ENCODE data around the gene INSIG1. TPM values are rescaled to one million over a fixed set of nuclear protein-coding genes. Genes with fewer than 3 reads are reported as not detected.

INSIG1 gene
- total RNA-seq, 1 experiment from 2014 or later: 54.7 TPM

DNA sequence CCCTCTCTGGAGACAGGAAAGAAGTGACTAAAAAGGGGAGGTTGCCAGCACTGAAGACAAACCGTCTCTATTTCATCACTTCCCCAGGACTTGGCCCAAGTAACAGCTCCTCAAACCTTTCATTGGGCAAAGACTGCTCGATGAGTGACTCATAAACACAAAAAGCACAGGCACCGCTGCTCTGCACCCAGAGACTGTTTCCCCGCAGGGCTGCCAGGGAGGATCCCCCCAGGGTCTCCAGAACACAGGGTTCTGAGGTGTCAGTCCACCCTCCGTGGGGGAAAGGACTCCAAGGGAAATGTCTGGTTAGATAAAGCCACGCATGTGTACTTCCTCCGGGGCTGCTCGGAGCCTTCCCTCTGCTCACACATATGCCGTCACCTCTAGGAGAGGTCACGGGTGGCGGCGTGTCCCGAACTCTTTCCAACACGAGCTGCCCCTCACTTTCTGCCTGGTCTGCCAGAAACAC lies 59.9 kb downstream of the INSIG1 start (continued):
- no peak for TF ChIP-seq ZBTB33 (IDR thresholded peaks at IDR 0.05; ENCODE audit: extremely low read depth, insufficient replicate concordance, low read length)

DNA sequence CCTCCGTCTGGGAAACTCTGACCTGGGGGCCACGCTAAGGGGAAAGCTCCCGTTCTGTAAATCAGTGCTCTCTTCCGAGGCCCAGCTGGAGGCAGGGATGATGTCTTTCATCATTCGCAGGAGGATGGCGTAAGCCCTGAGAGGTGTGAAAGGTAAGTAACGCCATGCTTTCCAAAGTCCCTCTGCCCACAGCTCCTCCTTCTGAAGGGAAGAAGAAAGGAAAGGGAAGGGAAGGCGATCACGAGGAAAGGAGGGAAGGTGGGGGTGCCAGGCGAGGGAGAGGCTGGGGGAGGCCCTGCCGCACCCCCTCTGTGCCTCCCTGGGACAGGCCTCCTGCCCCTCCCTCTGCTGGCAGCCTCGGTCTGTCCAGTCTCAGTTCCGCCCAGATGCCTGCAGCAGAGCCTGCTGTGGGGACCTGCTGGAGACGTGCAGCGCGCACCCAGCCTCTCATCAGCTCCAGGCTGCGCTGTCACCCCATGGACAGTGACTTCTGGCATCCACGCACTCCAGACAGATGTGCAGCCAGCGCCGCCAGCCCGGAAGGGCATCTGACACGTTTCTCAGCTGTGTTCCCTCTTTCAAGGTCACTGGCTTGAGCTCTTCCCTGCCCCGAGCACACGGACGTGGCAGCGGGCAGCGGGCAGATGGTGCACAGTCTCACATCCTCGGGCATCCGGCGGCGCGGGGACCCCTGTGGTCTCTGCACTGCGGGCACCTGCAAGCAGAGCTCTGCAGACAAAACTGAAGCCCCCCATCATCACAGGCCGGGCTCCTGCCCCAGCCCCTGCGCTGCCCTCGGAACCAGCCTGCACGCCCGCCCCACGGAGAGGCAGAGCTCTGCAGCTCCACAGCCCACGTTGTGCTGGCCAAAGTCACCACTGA lies 60.6 kb downstream of the INSIG1 start:
- H3K4me1 ChIP-seq (ENCODE audit: control insufficient read depth in 1 of 2, insufficient read depth in 2 of 2, low read length in 2 of 2): no peaks in the 10 kb centered on the region
- intact Hi-C loops (cut with micrococcal nuclease): no loop called here
- H4K20me1 ChIP-seq (ENCODE audit: insufficient read depth): no peaks in the 10 kb centered on the region
- H3K4me3 ChIP-seq (replicated peaks in 1 of 2; ENCODE audit: low read depth in 1 of 2, low read length in 2 of 2): no peak overlapping the region
- CTCF ChIA-PET: interaction anchor here (3.4 kb wide), 1 partner anchor 431 kb away, joined by 21 read pairs; no protein-coding TSS in a partner anchor
- TF ChIP-seq TCF7L2 (IDR thresholded peaks at IDR 0.05; ENCODE audit: borderline replicate concordance, extremely low read depth, insufficient read depth, insufficient read length) (no peak), ZNF274 (IDR thresholded peaks at IDR 0.05; ENCODE audit: low read depth, low read length) (no peak), JUND (IDR thresholded peaks at IDR 0.05) (no peak), SP1 (IDR thresholded peaks at IDR 0.05; ENCODE audit: low read depth) (no peak), ATF3 (IDR thresholded peaks at IDR 0.05) (no peak), EGR1 (IDR thresholded peaks at IDR 0.05; ENCODE audit: low read depth) (no peak), REST (IDR thresholded peaks at IDR 0.05; ENCODE audit: low read depth) (no peak), SIN3A (IDR thresholded peaks at IDR 0.05; ENCODE audit: low read depth) (no peak), POLR2AphosphoS5 (IDR thresholded peaks at IDR 0.05; ENCODE audit: low read depth, low read length) (no peak)
- ATAC-seq (no peak), DNase-seq (ENCODE audit: low read depth, low spot score) (no peak)
- H3K9ac ChIP-seq (ENCODE audit: low read length): no peak overlapping the region
- H3K27me3 ChIP-seq (ENCODE audit: insufficient read depth, low read length): no peaks in the 10 kb centered on the region
- H3K4me2 ChIP-seq (ENCODE audit: low read length): no peak overlapping the region
- POLR2A ChIA-PET: no interaction called here
- no TSS peak for BruUV-seq (replicated peaks)
- no peaks in the 10 kb centered on the region for H3K79me2 ChIP-seq (ENCODE audit: insufficient read depth, low read length)
- no peaks in the 10 kb centered on the region for H3K36me3 ChIP-seq (ENCODE audit: control insufficient read depth in 1 of 2, insufficient read depth in 2 of 2, low read length in 2 of 2)
- RAD21 ChIA-PET (ENCODE audit: low non-redundant PET in 1 of 2, low total read pairs in 2 of 2, uncharacterized antibody in 2 of 2, unreplicated experiment in 2 of 2): no interaction called here
- no peak overlapping the region for H2AFZ ChIP-seq (ENCODE audit: low read depth, low read length, poor library complexity, severe bottlenecking)
- no peak overlapping the region for H3K27ac ChIP-seq (ENCODE audit: low read depth, low read length)
- H3K9me3 ChIP-seq (ENCODE audit: control insufficient read depth in 1 of 2, insufficient read depth in 1 of 2, low read depth in 1 of 2, low read length in 2 of 2): no peaks in the 10 kb centered on the region
- no peaks in the 10 kb centered on the region for H3K9me2 ChIP-seq (ENCODE audit: insufficient read depth)

Measured in HCT116 (cell line).